HepG2 (cell line): ENCODE results near the gene DNMT1. TPM values are rescaled to one million over a fixed set of nuclear protein-coding genes. Genes with fewer than 3 reads are reported as not detected.
A peak's percentile ranks its signal among the peaks of the same experiment; 100 is the strongest.

Source experiments
- CC2D1A ChIP-seq: sonication (generic); formaldehyde crosslinking; IDR thresholded peaks from 2 replicates; pipeline ENCODE4 v1.8.1; 2023; ENCODE audit warnings: mild to moderate bottlenecking, missing genetic modification reagents
- DR1 ChIP-seq: sonication (generic); formaldehyde crosslinking; IDR thresholded peaks from 2 replicates; pipeline ENCODE4 v1.8.0; 2021; ENCODE audit warnings: mild to moderate bottlenecking, missing genetic modification reagents, inconsistent platforms
- GATA4 ChIP-seq: sonication (generic); IDR thresholded peaks from 2 replicates; pipeline ENCODE4 v1.6.1; 2016; ENCODE audit warnings: antibody characterized with exemption, low read depth, borderline replicate concordance
- HIVEP1 ChIP-seq: sonication (generic); formaldehyde crosslinking; IDR thresholded peaks from 2 replicates; pipeline ENCODE4 v1.4.0; 2020; ENCODE audit warnings: mild to moderate bottlenecking, missing genetic modification reagents
- HMGA1 ChIP-seq: sonication (generic); formaldehyde crosslinking; conservative IDR thresholded peaks from 2 replicates; pipeline ENCODE4 v1.4.0; 2020; ENCODE audit warnings: missing genetic modification reagents
- KLF15 ChIP-seq: sonication (generic); formaldehyde crosslinking; IDR thresholded peaks from 2 replicates; pipeline ENCODE4 v1.8.1; 2023; ENCODE audit warnings: borderline replicate concordance, mild to moderate bottlenecking, inconsistent platforms, missing genetic modification reagents, mixed read lengths
- MLLT10 ChIP-seq: sonication (generic); formaldehyde crosslinking; IDR thresholded peaks from 2 replicates; pipeline ENCODE4 v1.4.0; 2020; ENCODE audit warnings: missing genetic modification reagents
- MXD4 ChIP-seq: IDR thresholded peaks from 2 replicates; pipeline ENCODE4 v1.6.1; 2016; ENCODE audit warnings: mild to moderate bottlenecking, missing biosample characterization, missing genetic modification reagents
- SCMH1 ChIP-seq: sonication (generic); formaldehyde crosslinking; IDR thresholded peaks from 2 replicates; pipeline ENCODE4 v1.9.0; 2021; ENCODE audit warnings: missing genetic modification reagents, mild to moderate bottlenecking, borderline replicate concordance
- SRSF4 ChIP-seq: fragments of 200-400 bp; formaldehyde crosslinking; IDR thresholded peaks from one replicate; pipeline ENCODE4 v1.6.1; 2018; ENCODE audit warnings: mild to moderate bottlenecking, low read depth, low read length, moderate library complexity; ENCODE audit not compliant: poor library complexity, severe bottlenecking
- TBL1XR1 ChIP-seq: fragments of 150-350 bp; IDR thresholded peaks from 2 replicates; pipeline ENCODE4 v1.6.1; 2014; ENCODE audit warnings: borderline replicate concordance, low read length; ENCODE audit not compliant: partially characterized antibody
- YEATS4 ChIP-seq: sonication (generic); formaldehyde crosslinking; IDR thresholded peaks from 2 replicates; pipeline ENCODE4 v1.4.0; 2020; ENCODE audit warnings: missing genetic modification reagents, borderline replicate concordance
- ZBTB38 ChIP-seq: sonication (generic); formaldehyde crosslinking; IDR thresholded peaks from 2 replicates; pipeline ENCODE4 v1.5.1; 2020; ENCODE audit warnings: mild to moderate bottlenecking, missing genetic modification reagents
- ZMAT3 ChIP-seq: sonication (generic); formaldehyde crosslinking; conservative IDR thresholded peaks from 2 replicates; pipeline ENCODE4 v1.7.0; 2021; ENCODE audit warnings: missing genetic modification reagents
- ZNF12 ChIP-seq: sonication (generic); formaldehyde crosslinking; IDR thresholded peaks from 2 replicates; pipeline ENCODE4 v1.5.0; 2020; ENCODE audit warnings: missing genetic modification reagents
- ZNF232 ChIP-seq: sonication (generic); formaldehyde crosslinking; IDR thresholded peaks from 2 replicates; pipeline ENCODE4 v1.4.0; 2020; ENCODE audit warnings: missing genetic modification reagents, borderline replicate concordance
- ZNF629 ChIP-seq: sonication (generic); formaldehyde crosslinking; conservative IDR thresholded peaks from 2 replicates; pipeline ENCODE4 v1.5.0; 2020; ENCODE audit warnings: missing genetic modification reagents
- ZNF670 ChIP-seq: sonication (generic); formaldehyde crosslinking; IDR thresholded peaks from 2 replicates; pipeline ENCODE4 v1.8.0; 2022; ENCODE audit warnings: mild to moderate bottlenecking, missing genetic modification reagents, borderline replicate concordance
- ZNF777 ChIP-seq: sonication (generic); formaldehyde crosslinking; IDR thresholded peaks from 2 replicates; pipeline ENCODE4 v1.4.0; 2020; ENCODE audit warnings: missing genetic modification reagents
- ZNF841 ChIP-seq: sonication (generic); formaldehyde crosslinking; IDR thresholded peaks from 2 replicates; pipeline ENCODE4 v1.8.1; 2023; ENCODE audit warnings: missing genetic modification reagents, borderline replicate concordance
- polyA plus RNA-seq, 8 experiments: library from polyadenylated mRNA; depleted of rRNA in 3 of 8; stranded (reverse) in 7 of 8; unstranded in 1 of 8; fragments of >200 nt; fragmentation: Illumina TruSeq in 4 of 8; extraction: Trizol in 4 of 8; gene quantifications; 2 replicates each; pipeline versions ENCODE4 v1.2.1 to v1.2.3, GENCODE V29; 2011 to 2016; ENCODE audit warnings: low read depth in 4 of 8, missing spikeins in 1 of 8, mixed read lengths in 1 of 8; ENCODE audit not compliant: insufficient read depth in 1 of 8
- total RNA-seq, 5 experiments: library from RNA; depleted of rRNA; stranded (reverse); fragments of >200 nt; fragmentation: Illumina TruSeq; extraction: Trizol; gene quantifications; 2 replicates each; pipeline ENCODE4 v1.2.3, GENCODE V29; 2016; ENCODE audit warnings: low read depth in 1 of 5
- TF ChIP-seq, protein P1 (sequence below), 2 experiments: IDR thresholded peaks; 2 replicates each; pipeline ENCODE4 v1.6.1; 2011 to 2012; ENCODE audit warnings: low read length in 2 of 2, borderline replicate concordance in 1 of 2, low read depth in 1 of 2, mild to moderate bottlenecking in 1 of 2, moderate library complexity in 1 of 2
- TF ChIP-seq, protein P2 (sequence below): sonication (generic); formaldehyde crosslinking; IDR thresholded peaks from 2 replicates; pipeline ENCODE4 v1.4.0; 2020; ENCODE audit warnings: missing genetic modification reagents
- TF ChIP-seq, protein P3 (sequence below): sonication (generic); formaldehyde crosslinking; IDR thresholded peaks from 2 replicates; pipeline ENCODE4 v1.4.0; 2020; ENCODE audit warnings: missing genetic modification reagents

Gene DNMT1
- total and polyA plus RNA-seq, 2 of the 13 experiments (the other 11 are each of a cell fraction or from before 2014, with no cell fraction given): 31.2 to 91.1 TPM

DNA sequence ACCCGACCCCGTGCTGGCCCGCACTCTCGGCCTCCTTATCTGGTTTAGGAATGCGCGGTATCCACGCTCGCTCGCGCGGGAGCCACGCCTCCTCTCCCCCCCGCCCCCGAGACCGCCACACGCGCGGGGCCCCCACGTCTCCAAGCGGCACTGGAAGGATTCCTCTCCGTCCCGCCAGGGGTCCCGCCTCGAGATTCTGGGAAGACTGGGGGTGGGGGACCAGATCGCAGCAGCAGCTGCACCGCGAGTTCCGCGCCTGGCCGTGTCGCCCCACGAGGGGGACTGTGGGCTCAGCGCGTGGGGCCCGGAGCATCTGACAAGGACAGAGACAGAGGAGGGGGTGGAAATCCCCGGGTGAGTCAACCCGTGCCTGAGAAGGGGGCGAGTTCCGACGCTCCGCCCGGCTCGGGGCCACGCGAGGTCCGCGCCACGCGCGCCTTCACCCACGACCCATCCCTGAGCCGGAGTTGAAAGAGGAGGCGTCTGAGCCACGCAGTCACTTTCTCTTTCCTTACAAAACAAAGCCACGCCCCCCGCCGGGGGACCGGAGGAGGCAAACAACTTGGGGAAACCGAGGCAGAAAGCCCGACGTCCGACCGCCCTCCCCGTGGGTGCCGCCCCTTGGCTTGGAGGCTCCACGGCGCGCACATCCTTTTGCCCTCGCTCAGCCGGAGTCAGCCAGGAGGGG is 35.6 kb upstream of the DNMT1 start (continued):
- TF ChIP-seq, protein P1, sequence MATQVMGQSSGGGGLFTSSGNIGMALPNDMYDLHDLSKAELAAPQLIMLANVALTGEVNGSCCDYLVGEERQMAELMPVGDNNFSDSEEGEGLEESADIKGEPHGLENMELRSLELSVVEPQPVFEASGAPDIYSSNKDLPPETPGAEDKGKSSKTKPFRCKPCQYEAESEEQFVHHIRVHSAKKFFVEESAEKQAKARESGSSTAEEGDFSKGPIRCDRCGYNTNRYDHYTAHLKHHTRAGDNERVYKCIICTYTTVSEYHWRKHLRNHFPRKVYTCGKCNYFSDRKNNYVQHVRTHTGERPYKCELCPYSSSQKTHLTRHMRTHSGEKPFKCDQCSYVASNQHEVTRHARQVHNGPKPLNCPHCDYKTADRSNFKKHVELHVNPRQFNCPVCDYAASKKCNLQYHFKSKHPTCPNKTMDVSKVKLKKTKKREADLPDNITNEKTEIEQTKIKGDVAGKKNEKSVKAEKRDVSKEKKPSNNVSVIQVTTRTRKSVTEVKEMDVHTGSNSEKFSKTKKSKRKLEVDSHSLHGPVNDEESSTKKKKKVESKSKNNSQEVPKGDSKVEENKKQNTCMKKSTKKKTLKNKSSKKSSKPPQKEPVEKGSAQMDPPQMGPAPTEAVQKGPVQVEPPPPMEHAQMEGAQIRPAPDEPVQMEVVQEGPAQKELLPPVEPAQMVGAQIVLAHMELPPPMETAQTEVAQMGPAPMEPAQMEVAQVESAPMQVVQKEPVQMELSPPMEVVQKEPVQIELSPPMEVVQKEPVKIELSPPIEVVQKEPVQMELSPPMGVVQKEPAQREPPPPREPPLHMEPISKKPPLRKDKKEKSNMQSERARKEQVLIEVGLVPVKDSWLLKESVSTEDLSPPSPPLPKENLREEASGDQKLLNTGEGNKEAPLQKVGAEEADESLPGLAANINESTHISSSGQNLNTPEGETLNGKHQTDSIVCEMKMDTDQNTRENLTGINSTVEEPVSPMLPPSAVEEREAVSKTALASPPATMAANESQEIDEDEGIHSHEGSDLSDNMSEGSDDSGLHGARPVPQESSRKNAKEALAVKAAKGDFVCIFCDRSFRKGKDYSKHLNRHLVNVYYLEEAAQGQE (IDR thresholded peaks at IDR 0.05; ENCODE audit: borderline replicate concordance in 1 of 2, low read depth in 1 of 2, low read length in 2 of 2): no peak
- TF ChIP-seq HIVEP1 (CRISPR knock-in tag) (0 out of 2 replicates have a peak, but pooled peaks have one; percentile 11), TBL1XR1 (no peak), ZNF777 (CRISPR knock-in tag) (peak; percentile 55; the same call in 1 of the 2 replicates), KLF15 (CRISPR knock-in tag) (0 out of 2 replicates have a peak, but pooled peaks have one; percentile 30), CC2D1A (no peak), ZNF670 (CRISPR knock-in tag) (no peak), DR1 (CRISPR knock-in tag) (no peak), ZNF232 (CRISPR knock-in tag) (0 out of 2 replicates have a peak, but pooled peaks have one; percentile 19), MLLT10 (CRISPR knock-in tag) (no peak), ZMAT3 (no peak), GATA4 (no peak), SRSF4 (no peak), MXD4 (CRISPR knock-in tag) (no peak), ZNF629 (no peak), YEATS4 (CRISPR knock-in tag) (peak; percentile 20; the same call in 1 of the 2 replicates), ZBTB38 (CRISPR knock-in tag) (no peak), SCMH1 (no peak), ZNF12 (CRISPR knock-in tag) (no peak), ZNF841 (no peak), HMGA1 (no peak)
- TF ChIP-seq, protein P2, sequence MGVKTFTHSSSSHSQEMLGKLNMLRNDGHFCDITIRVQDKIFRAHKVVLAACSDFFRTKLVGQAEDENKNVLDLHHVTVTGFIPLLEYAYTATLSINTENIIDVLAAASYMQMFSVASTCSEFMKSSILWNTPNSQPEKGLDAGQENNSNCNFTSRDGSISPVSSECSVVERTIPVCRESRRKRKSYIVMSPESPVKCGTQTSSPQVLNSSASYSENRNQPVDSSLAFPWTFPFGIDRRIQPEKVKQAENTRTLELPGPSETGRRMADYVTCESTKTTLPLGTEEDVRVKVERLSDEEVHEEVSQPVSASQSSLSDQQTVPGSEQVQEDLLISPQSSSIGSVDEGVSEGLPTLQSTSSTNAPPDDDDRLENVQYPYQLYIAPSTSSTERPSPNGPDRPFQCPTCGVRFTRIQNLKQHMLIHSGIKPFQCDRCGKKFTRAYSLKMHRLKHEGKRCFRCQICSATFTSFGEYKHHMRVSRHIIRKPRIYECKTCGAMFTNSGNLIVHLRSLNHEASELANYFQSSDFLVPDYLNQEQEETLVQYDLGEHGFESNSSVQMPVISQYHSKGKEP (CRISPR knock-in tag): no peak
- TF ChIP-seq, protein P3, sequence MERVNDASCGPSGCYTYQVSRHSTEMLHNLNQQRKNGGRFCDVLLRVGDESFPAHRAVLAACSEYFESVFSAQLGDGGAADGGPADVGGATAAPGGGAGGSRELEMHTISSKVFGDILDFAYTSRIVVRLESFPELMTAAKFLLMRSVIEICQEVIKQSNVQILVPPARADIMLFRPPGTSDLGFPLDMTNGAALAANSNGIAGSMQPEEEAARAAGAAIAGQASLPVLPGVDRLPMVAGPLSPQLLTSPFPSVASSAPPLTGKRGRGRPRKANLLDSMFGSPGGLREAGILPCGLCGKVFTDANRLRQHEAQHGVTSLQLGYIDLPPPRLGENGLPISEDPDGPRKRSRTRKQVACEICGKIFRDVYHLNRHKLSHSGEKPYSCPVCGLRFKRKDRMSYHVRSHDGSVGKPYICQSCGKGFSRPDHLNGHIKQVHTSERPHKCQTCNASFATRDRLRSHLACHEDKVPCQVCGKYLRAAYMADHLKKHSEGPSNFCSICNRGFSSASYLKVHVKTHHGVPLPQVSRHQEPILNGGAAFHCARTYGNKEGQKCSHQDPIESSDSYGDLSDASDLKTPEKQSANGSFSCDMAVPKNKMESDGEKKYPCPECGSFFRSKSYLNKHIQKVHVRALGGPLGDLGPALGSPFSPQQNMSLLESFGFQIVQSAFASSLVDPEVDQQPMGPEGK (CRISPR knock-in tag): no peak
